ENCODE measurements around the gene PDSS2. TPM values are rescaled to one million over a fixed set of nuclear protein-coding genes. Genes with fewer than 3 reads are reported as not detected.

The PDSS2 gene
- total and polyA plus RNA-seq, 2 of the 4 experiments (the other 2 are of a cell fraction): 8.6 to 9.2 TPM

- H3K23ac ChIP-seq (ENCODE audit: low read depth, low read length): no peak overlapping the region
- H3K27me3 ChIP-seq (ENCODE audit: control insufficient read depth, insufficient read depth, low read length): no peaks in the 10 kb centered on the region
- no peak overlapping the region for H2BK5ac ChIP-seq (ENCODE audit: low read depth, low read length, poor library complexity, severe bottlenecking)
- no peak for ATAC-seq (ENCODE audit: low read depth)
- WGBS, 2 experiments (ENCODE audit: extremely low coverage in 2 of 2, insufficient read length in 1 of 2): no CpG with 5 or more reads among the region's 1 CpG
- no peak overlapping the region for H3K9ac ChIP-seq (ENCODE audit: low read depth, low read length)
- H3K18ac ChIP-seq (ENCODE audit: low read depth, low read length): no peak overlapping the region
- H3K27ac ChIP-seq (ENCODE audit: insufficient read depth, low read length): no peak overlapping the region
- no peak overlapping the region for H2AFZ ChIP-seq (replicated peaks; ENCODE audit: low read length, poor library complexity)
- H3K4me3 ChIP-seq (ENCODE audit: insufficient read depth, low read depth, low read length): no peak overlapping the region
- H2BK15ac ChIP-seq (ENCODE audit: low read depth, low read length): no peak overlapping the region
- no peak overlapping the region for H3K56ac ChIP-seq (ENCODE audit: extremely low read depth, insufficient read depth, low read length)
- no peak for DNase-seq
- TF ChIP-seq MXI1 (IDR thresholded peaks at IDR 0.05; ENCODE audit: borderline replicate concordance, low read depth, low read length) (no peak), RCOR1 (IDR thresholded peaks at IDR 0.05; ENCODE audit: insufficient replicate concordance, low read length) (no peak), CHD1 (IDR thresholded peaks at IDR 0.05; ENCODE audit: low read depth, low read length) (no peak), FOS (IDR thresholded peaks at IDR 0.05; ENCODE audit: low read depth, low read length) (no peak), CEBPB (IDR thresholded peaks at IDR 0.05; ENCODE audit: low read depth, low read length) (no peak), MAZ (IDR thresholded peaks at IDR 0.05; ENCODE audit: borderline replicate concordance, low read depth, low read length) (no peak), RFX5 (IDR thresholded peaks at IDR 0.05; ENCODE audit: low read depth, low read length) (no peak), SMC3 (IDR thresholded peaks at IDR 0.05; ENCODE audit: low read depth, low read length) (no peak), RAD21 (IDR thresholded peaks at IDR 0.05; ENCODE audit: low read length) (no peak), BHLHE40 (IDR thresholded peaks at IDR 0.05; ENCODE audit: low read depth, low read length) (no peak), NFE2L2 (IDR thresholded peaks at IDR 0.05; ENCODE audit: low read depth, low read length) (no peak)
- TF ChIP-seq, protein P1, sequence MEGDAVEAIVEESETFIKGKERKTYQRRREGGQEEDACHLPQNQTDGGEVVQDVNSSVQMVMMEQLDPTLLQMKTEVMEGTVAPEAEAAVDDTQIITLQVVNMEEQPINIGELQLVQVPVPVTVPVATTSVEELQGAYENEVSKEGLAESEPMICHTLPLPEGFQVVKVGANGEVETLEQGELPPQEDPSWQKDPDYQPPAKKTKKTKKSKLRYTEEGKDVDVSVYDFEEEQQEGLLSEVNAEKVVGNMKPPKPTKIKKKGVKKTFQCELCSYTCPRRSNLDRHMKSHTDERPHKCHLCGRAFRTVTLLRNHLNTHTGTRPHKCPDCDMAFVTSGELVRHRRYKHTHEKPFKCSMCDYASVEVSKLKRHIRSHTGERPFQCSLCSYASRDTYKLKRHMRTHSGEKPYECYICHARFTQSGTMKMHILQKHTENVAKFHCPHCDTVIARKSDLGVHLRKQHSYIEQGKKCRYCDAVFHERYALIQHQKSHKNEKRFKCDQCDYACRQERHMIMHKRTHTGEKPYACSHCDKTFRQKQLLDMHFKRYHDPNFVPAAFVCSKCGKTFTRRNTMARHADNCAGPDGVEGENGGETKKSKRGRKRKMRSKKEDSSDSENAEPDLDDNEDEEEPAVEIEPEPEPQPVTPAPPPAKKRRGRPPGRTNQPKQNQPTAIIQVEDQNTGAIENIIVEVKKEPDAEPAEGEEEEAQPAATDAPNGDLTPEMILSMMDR (conservative IDR thresholded peaks at IDR 0.05; ENCODE audit: low read depth, low read length): no peak
- no peaks in the 10 kb centered on the region for H3K9me3 ChIP-seq (ENCODE audit: control insufficient read depth, insufficient read depth, low read length)
- ChIA-PET CTCF (interaction anchor here (0.6 kb wide), 1 partner anchor 49 kb away, joined by 4 read pairs; no protein-coding TSS in a partner anchor), POLR2A (ENCODE audit: unreplicated experiment) (no interaction called here)
- H3K79me1 ChIP-seq (ENCODE audit: low read depth in 1 of 2, low read length in 2 of 2): peaks cover 0 to 3% of the 10 kb centered on the region in 2 experiments; a peak in 1 of 4 replicates
- H3K4me2 ChIP-seq (ENCODE audit: low read depth, low read length): no peak overlapping the region
- no peaks in the 10 kb centered on the region for H3K4me1 ChIP-seq (ENCODE audit: control insufficient read depth, insufficient read depth, low read length)
- H4K20me1 ChIP-seq (ENCODE audit: insufficient read depth, low read length): no peaks in the 10 kb centered on the region
- H2AK5ac ChIP-seq (ENCODE audit: low read depth, low read length): no peak overlapping the region
- no peak overlapping the region for H4K8ac ChIP-seq (ENCODE audit: low read depth in 2 of 2, low read length in 2 of 2)
- no peak overlapping the region for H4K5ac ChIP-seq (ENCODE audit: low read depth, low read length)
- no peaks in the 10 kb centered on the region for H3K36me3 ChIP-seq (ENCODE audit: control insufficient read depth, insufficient read depth, low read length)
- H3K9me1 ChIP-seq (ENCODE audit: insufficient read depth, low read length): no peaks in the 10 kb centered on the region
- H2AK9ac ChIP-seq (replicated peaks; ENCODE audit: low read depth, low read length, poor library complexity): no peak overlapping the region
- no peak overlapping the region for H3K4ac ChIP-seq (ENCODE audit: low read depth, low read length)
- BruUV-seq (replicated peaks): no TSS peak
- intact Hi-C loops (cut with micrococcal nuclease): no loop called here
- H2BK120ac ChIP-seq (ENCODE audit: low read depth, low read length): no peak overlapping the region
- H2BK20ac ChIP-seq (ENCODE audit: low read depth, low read length): no peak overlapping the region
- in situ Hi-C loops (cut with MboI; ENCODE audit: low sequenced_read_pairs): no loop called here
- H4K91ac ChIP-seq (ENCODE audit: insufficient read depth, low read depth, low read length): no peak overlapping the region
- dilution Hi-C loops (cut with HindIII; ENCODE audit: low sequenced_read_pairs, unreplicated experiment): no loop called here
- no peak overlapping the region for H3K14ac ChIP-seq (replicated peaks; ENCODE audit: low read depth, low read length)
These were observed 174.6 kb downstream of the PDSS2 start for GRCh38 chr6:107284805-107285204.

Data from IMR-90 (cell line).